M059J (cell line): Measurements from ENCODE around the gene PHACTR3. TPM values are rescaled to one million over a fixed set of nuclear protein-coding genes. Genes with fewer than 3 reads are reported as not detected.

ENCODE experiments used
- DNase-seq: peaks from one replicate; pipeline ENCODE4 v3.0.0-alpha.2; 2012; ENCODE audit warnings: low read depth
- total RNA-seq: library from RNA; depleted of rRNA; stranded (reverse); fragments of >200 nt; shearing (Covaris generic); gene quantifications from 2 replicates; pipeline ENCODE4 v1.2.3, GENCODE V29; 2014

PHACTR3 gene
- total RNA-seq, 1 experiment from 2014 or later: not detected

GRCh38 chr20:59696476-59696875 is 92.1 kb downstream of the PHACTR3 start:
- no peak for DNase-seq

GRCh38 chr20:59697068-59697467 is 92.7 kb downstream of the PHACTR3 start:
- no peak for DNase-seq

- no peak for DNase-seq
These were observed 94.3 kb downstream of the PHACTR3 start for GRCh38 chr20:59698598-59698997.

GRCh38 chr20:59701236-59701635 is 96.9 kb downstream of the PHACTR3 start:
- no peak for DNase-seq

GRCh38 chr20:59703046-59703445 is 98.7 kb downstream of the PHACTR3 start:
- DNase-seq: no peak

- DNase-seq: no peak
These were observed 101.5 kb downstream of the PHACTR3 start for GRCh38 chr20:59705651-59706399.

- no peak for DNase-seq
These were observed 102.0 kb downstream of the PHACTR3 start for GRCh38 chr20:59706400-59706693.

- no peak for DNase-seq
These were observed 104.0 kb downstream of the PHACTR3 start for GRCh38 chr20:59708326-59708725.

- no peak for DNase-seq
These were observed 105.3 kb downstream of the PHACTR3 start for GRCh38 chr20:59709636-59710035.

- DNase-seq: no peak
These were observed 113.7 kb downstream of the PHACTR3 start for GRCh38 chr20:59718071-59718470.

- DNase-seq: no peak
These were observed 114.4 kb downstream of the PHACTR3 start for GRCh38 chr20:59718751-59719150.

- no peak for DNase-seq
These were observed 115.7 kb downstream of the PHACTR3 start for GRCh38 chr20:59720013-59720412.

- no peak for DNase-seq
These were observed 117.0 kb downstream of the PHACTR3 start for GRCh38 chr20:59721386-59721785.

- DNase-seq: no peak
These were observed 118.8 kb downstream of the PHACTR3 start for GRCh38 chr20:59723108-59723500.

- DNase-seq: no peak
These were observed 119.5 kb downstream of the PHACTR3 start for GRCh38 chr20:59723607-59724456.

- no peak for DNase-seq
These were observed 120.4 kb downstream of the PHACTR3 start for GRCh38 chr20:59724457-59725366.

- DNase-seq: no peak
These were observed 121.3 kb downstream of the PHACTR3 start for GRCh38 chr20:59725476-59726280.

GRCh38 chr20:59726281-59726595 is 121.9 kb downstream of the PHACTR3 start:
- no peak for DNase-seq

GRCh38 chr20:59728722-59729430 is 124.5 kb downstream of the PHACTR3 start:
- no peak for DNase-seq

GRCh38 chr20:59729506-59729905 is 125.2 kb downstream of the PHACTR3 start:
- DNase-seq: no peak

- no peak for DNase-seq
These were observed 126.4 kb downstream of the PHACTR3 start for GRCh38 chr20:59730722-59731121.
